IPS-18a (cell line): ENCODE results near the gene RPS21.
A peak's percentile ranks its signal among the peaks of the same experiment; 100 is the strongest.

Source experiments
- H3K27ac ChIP-seq: one replicate; pipeline ENCODE4 v1.5.1; 2013; ENCODE audit warnings: low read length
- H3K27me3 ChIP-seq: one replicate; pipeline ENCODE4 v1.6.1; 2013; ENCODE audit warnings: mild to moderate bottlenecking, low read length; ENCODE audit not compliant: control insufficient read depth, insufficient read depth
- H3K36me3 ChIP-seq: one replicate; pipeline ENCODE4 v1.6.1; 2013; ENCODE audit warnings: low read depth, low read length; ENCODE audit not compliant: control insufficient read depth
- H3K4me1 ChIP-seq: one replicate; pipeline ENCODE4 v1.6.1; 2013; ENCODE audit warnings: low read depth, low read length; ENCODE audit not compliant: control insufficient read depth
- H3K4me3 ChIP-seq: one replicate; pipeline ENCODE4 v1.5.1; 2013; ENCODE audit warnings: low read length
- H3K9ac ChIP-seq: one replicate; pipeline ENCODE4 v1.6.1; 2013; ENCODE audit warnings: mild to moderate bottlenecking, low read length, moderate library complexity
- H3K9me3 ChIP-seq: one replicate; pipeline ENCODE4 v1.6.1; 2013; ENCODE audit warnings: low read depth, low read length; ENCODE audit not compliant: control insufficient read depth

The RPS21 gene

GRCh38 chr20:62398120-62398821 is 11.4 kb downstream of the RPS21 start:
- Histone ChIP-seq H3K4me3 (no peak overlapping the region), H3K4me1 (no peaks in the 10 kb centered on the region), H3K27ac (no peak overlapping the region), H3K27me3 (no peaks in the 10 kb centered on the region), H3K36me3 (no peaks in the 10 kb centered on the region), H3K9me3 (no peaks in the 10 kb centered on the region), H3K9ac (no peak overlapping the region)

- Histone ChIP-seq H3K9ac (no peak overlapping the region), H3K27ac (no peak overlapping the region), H3K4me1 (no peaks in the 10 kb centered on the region), H3K9me3 (no peaks in the 10 kb centered on the region), H3K27me3 (no peaks in the 10 kb centered on the region), H3K4me3 (no peak overlapping the region), H3K36me3 (no peaks in the 10 kb centered on the region)
Observed at GRCh38 chr20:62400021-62400420, 13.1 kb downstream of the RPS21 start.

GRCh38 chr20:62400541-62400940 is 13.6 kb downstream of the RPS21 start:
- Histone ChIP-seq H3K4me1 (no peaks in the 10 kb centered on the region), H3K4me3 (no peak overlapping the region), H3K36me3 (no peaks in the 10 kb centered on the region), H3K9ac (no peak overlapping the region), H3K9me3 (no peaks in the 10 kb centered on the region), H3K27ac (no peak overlapping the region), H3K27me3 (no peaks in the 10 kb centered on the region)

- Histone ChIP-seq H3K36me3 (no peaks in the 10 kb centered on the region), H3K4me3 (no peak overlapping the region), H3K27me3 (no peaks in the 10 kb centered on the region), H3K27ac (no peak overlapping the region), H3K9me3 (no peaks in the 10 kb centered on the region), H3K9ac (no peak overlapping the region), H3K4me1 (peaks cover 3% of the 10 kb centered on the region)
Observed at GRCh38 chr20:62401331-62401779, 14.5 kb downstream of the RPS21 start.

GRCh38 chr20:62402456-62403150 is 15.7 kb downstream of the RPS21 start:
- H3K27ac ChIP-seq, result no peak overlapping the region
- H3K9me3 ChIP-seq, result no peaks in the 10 kb centered on the region
- no peaks in the 10 kb centered on the region for H3K36me3 ChIP-seq
- H3K9ac ChIP-seq, result no peak overlapping the region
- H3K4me1 ChIP-seq, result peaks cover 6% of the 10 kb centered on the region
- no peak overlapping the region for H3K4me3 ChIP-seq
- H3K27me3 ChIP-seq, result peaks cover under 1% of the 10 kb centered on the region

- Histone ChIP-seq H3K27ac (no peak overlapping the region), H3K4me1 (peaks cover 6% of the 10 kb centered on the region), H3K36me3 (no peaks in the 10 kb centered on the region), H3K27me3 (peaks cover 7% of the 10 kb centered on the region), H3K9ac (no peak overlapping the region), H3K4me3 (no peak overlapping the region), H3K9me3 (no peaks in the 10 kb centered on the region)
Observed at GRCh38 chr20:62403331-62403730, 16.4 kb downstream of the RPS21 start.

- peaks cover 13% of the 10 kb centered on the region for H3K27me3 ChIP-seq
- H3K36me3 ChIP-seq, result no peaks in the 10 kb centered on the region
- no peak overlapping the region for H3K9ac ChIP-seq
- H3K4me3 ChIP-seq, result no peak overlapping the region
- no peaks in the 10 kb centered on the region for H3K9me3 ChIP-seq
- peaks cover 6% of the 10 kb centered on the region for H3K4me1 ChIP-seq
- no peak overlapping the region for H3K27ac ChIP-seq
Observed at GRCh38 chr20:62404112-62404665, 17.3 kb downstream of the RPS21 start.

GRCh38 chr20:62404761-62405107 is 17.8 kb downstream of the RPS21 start:
- no peak overlapping the region for H3K27ac ChIP-seq
- no peak overlapping the region for H3K9ac ChIP-seq
- peaks cover 19% of the 10 kb centered on the region for H3K27me3 ChIP-seq
- H3K4me3 ChIP-seq, result no peak overlapping the region
- H3K9me3 ChIP-seq, result no peaks in the 10 kb centered on the region
- peaks cover 6% of the 10 kb centered on the region for H3K4me1 ChIP-seq
- no peaks in the 10 kb centered on the region for H3K36me3 ChIP-seq

GRCh38 chr20:62405108-62405980 is 18.4 kb downstream of the RPS21 start:
- Histone ChIP-seq H3K4me3 (no peak overlapping the region), H3K9ac (no peak overlapping the region), H3K36me3 (no peaks in the 10 kb centered on the region), H3K27me3 (peaks cover 21% of the 10 kb centered on the region), H3K9me3 (no peaks in the 10 kb centered on the region), H3K4me1 (peaks cover 7% of the 10 kb centered on the region), H3K27ac (no peak overlapping the region)

- Histone ChIP-seq H3K36me3 (no peaks in the 10 kb centered on the region), H3K4me1 (peaks cover 9% of the 10 kb centered on the region), H3K27ac (no peak overlapping the region), H3K9ac (no peak overlapping the region), H3K9me3 (no peaks in the 10 kb centered on the region), H3K4me3 (peak overlapping the region; percentile 63), H3K27me3 (peaks cover 21% of the 10 kb centered on the region)
Observed at GRCh38 chr20:62405981-62406513, 19.1 kb downstream of the RPS21 start.

- H3K4me3 ChIP-seq, result peak overlapping the region; percentile 63
- H3K4me1 ChIP-seq, result peaks cover 9% of the 10 kb centered on the region
- H3K27ac ChIP-seq, result no peak overlapping the region
Observed at GRCh38 chr20:62406635-62407176, 19.8 kb downstream of the RPS21 start.

More at GRCh38 chr20:62406635-62407176, 19.8 kb downstream of the RPS21 start:
- Histone ChIP-seq H3K9me3 (no peaks in the 10 kb centered on the region), H3K27me3 (peaks cover 21% of the 10 kb centered on the region), H3K9ac (no peak overlapping the region), H3K36me3 (no peaks in the 10 kb centered on the region)
